GM18508 (cell line): ENCODE results near the gene TIMMDC1.
"Not testable (repeated sequence)": the region's sequence is repeated elsewhere in the genome, so short reads cannot be mapped to it uniquely, and the experiment has no call there.

Experiments
- ATAC-seq: cut with Tn5 transposase; IDR thresholded peaks from one replicate; pipeline ENCODE4 v1.9.1; 2021; ENCODE audit warnings: moderate number of reproducible peaks; ENCODE audit not compliant: insufficient read depth, unreplicated experiment

TIMMDC1 gene

DNA sequence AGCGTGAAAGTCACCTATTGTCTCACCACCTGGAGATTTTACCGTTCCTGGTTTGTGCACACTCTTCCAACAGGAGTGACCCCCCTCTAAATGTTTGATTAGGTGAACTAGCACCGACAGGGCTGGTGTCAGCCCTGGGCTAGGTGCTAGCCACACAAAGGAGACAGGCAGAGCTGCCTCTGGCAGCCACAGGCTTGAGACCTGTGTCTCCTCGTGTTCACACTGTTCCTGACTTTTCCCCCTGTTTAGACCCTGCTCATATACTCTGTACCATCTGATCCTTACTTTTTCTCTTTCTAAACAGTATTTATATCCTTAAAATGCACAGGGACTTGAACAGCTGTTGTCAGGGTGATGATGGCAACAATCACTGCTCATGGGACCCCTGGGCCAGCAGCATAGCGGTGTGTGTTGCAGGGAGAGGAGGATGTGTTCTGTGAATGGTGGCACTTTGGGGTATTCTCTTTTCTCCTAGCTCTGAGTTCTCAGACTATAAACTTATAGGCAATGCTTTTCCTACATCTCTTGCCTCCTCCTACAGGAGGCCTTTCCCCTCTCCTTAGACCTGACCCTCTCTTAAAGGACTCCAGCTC, 55.6 kb downstream of the TIMMDC1 start:
- ATAC-seq = no peak

DNA sequence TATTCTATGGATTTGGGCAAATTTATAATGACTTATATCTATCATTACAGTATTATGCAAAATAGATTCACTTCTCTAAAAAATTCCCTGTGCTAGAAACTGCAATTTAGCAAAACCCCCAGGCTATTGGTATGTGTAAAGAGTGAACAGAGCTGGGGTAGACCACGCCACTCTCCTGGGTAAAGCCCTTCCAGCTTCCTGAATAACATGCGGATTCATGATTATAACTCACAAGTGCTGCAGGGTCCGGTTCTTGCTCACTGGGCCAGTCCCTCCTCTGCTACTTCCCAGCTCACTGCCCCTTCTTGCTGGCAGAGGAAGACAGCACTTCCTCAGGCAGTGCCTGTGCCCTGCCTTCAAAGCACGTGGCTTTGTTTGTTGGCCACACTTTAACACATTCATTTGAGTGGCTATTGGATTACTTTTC, 57.0 kb downstream of the TIMMDC1 start:
- ATAC-seq = no peak

DNA sequence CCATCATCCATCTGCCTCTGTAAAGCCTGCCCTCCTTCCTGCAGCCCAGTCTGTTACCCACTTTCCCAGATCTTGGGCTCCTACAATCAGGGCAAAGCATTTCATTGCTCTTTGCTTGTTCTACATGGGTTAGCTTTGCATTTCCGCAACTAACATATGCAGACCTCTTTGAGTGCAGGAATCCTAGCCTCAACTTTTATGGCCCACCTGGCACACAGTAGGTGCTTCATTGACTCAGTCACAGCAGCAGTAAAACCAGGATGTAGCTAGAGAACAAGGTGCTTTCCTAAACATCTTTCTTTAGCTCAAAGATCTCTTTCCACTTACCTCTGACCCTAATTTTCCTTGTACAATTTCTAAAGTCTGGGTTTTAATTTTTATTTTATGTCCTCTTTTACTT, 57.6 kb downstream of the TIMMDC1 start:
- no peak for ATAC-seq

DNA sequence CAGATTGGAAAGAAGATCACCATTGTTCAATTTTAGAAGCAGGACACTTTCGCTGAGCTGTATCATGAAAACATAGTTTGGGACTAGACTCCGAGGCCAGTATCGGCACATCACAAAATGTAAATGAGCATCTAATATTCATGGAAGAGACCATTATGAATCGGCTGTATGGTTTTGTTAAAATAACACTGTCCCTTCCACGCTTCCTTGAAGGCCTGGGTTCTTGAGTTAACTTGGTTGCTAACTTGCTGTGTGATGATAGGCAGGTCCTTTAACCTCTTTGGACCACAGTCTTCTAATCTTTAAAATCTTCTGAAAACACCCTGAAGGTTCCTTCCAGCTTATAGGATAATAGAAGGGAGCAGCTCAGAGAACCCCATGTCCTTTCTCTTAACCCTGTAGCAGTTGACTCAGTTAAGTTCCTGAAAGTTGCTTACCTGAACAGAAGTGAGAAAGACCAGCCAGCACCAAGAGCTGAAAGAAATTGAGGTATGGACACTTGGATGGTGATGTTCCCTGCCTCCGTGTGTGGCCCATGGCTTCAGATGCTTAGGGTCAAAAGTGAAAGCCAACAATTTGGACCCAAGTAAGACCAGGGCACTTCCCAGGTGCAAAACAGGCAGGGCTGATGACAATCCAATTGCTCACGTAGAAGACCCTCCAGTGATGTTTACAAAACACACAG, 59.0 kb downstream of the TIMMDC1 start:
- no peak for ATAC-seq

DNA sequence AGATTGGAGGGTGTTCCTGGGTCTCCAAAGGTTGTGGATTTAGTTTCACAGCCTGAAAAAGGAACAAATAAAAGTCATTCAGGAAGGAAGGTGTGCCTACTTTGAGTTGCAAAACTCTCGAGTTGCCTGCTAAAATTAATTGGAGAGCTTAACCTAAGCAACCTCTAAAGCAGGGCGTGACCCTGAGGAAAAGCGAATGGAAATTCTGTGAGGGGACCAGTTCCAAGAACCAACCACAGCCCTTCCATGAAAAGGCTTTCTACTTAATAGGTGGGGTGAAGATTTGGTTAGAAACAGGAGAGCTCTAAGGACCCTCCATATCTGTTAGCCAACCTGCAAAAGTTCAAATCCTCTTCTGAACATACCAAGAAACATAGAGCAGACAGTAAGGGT, 59.5 kb downstream of the TIMMDC1 start:
- no peak for ATAC-seq

DNA sequence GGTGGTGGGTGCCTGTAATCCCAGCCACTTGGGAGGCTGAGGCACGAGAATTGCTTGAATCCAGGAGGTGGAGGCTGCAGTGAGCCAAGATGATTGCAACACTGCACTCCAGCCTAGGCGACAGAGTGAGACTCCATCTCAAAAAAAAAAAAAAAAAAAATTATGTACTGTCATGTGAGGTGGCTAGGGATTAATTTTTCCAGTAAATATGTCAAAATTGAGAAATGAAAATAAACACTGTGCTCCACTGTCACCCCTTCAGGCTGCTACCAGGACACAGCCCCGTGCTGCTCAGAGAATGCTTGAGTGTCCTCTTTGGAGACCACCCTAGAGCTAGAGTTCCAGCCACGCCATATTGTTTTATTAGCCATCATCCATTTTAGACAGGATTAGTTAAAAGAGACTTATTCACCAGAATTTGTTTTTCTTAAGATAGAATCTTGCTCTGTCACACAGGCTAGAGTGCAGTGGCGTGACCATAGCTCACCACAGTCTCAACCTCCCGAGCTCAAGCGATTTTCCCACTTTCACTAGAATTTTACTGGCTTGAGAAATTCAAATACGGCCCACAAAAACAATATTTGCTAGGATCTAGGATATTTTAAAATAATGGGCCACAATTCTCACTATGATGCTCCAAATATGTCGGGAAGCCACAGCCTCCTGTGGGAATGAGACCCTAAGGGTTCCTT, 60.4 kb downstream of the TIMMDC1 start:
- no peak for ATAC-seq

DNA sequence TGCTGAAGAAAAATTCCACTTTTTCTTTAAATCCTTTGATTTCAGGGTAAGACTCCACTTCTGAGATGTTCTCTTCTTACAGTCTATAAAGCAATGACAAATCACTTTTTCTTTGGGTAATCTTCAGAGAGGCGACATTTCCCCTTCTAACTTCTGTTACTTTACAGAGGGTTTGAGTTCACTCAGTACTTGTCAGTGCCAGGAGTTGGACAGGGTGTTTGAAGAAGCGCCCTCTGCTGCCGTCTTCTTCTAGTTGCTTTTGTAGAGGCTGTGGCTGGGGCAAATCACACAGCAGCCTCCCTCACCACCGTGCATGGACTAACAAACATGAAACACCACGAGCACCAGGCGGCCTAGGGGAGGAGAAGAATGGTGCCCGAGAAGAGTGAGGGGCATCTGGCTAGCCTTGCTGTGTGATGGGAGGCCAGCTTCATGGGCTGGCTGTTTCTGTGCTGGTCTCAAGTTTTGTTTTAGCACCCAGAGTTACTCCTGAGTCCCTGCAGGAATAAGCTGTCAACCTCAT, 61.2 kb downstream of the TIMMDC1 start, which contains the start of gene CD80:
Gene CD80 (minus strand): TSS at position 174 of the 523 bp plus-strand sequence. CDS start 1,886 bp downstream, outside the sequence.
- peak; percentile 28 for ATAC-seq

DNA sequence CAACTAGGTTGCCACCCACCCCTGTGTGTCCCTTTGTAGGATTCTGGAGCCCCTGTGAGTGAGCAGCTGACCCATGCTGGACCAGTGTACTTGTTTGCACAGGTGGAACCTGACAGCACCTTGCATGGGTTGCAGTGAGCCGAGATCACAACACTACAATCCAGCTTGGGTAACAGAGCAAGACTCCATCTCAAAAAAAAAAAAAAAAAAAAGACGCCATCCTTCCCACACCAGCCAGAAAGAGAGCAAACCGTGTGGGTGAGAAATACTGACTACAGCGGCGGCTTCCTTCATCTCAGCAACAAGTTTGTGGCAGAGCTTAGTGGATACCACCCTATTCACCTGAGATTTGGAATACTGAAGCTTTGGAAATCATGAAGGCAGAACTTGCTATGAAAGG, 61.8 kb downstream of the TIMMDC1 start:
- ATAC-seq = no peak

DNA sequence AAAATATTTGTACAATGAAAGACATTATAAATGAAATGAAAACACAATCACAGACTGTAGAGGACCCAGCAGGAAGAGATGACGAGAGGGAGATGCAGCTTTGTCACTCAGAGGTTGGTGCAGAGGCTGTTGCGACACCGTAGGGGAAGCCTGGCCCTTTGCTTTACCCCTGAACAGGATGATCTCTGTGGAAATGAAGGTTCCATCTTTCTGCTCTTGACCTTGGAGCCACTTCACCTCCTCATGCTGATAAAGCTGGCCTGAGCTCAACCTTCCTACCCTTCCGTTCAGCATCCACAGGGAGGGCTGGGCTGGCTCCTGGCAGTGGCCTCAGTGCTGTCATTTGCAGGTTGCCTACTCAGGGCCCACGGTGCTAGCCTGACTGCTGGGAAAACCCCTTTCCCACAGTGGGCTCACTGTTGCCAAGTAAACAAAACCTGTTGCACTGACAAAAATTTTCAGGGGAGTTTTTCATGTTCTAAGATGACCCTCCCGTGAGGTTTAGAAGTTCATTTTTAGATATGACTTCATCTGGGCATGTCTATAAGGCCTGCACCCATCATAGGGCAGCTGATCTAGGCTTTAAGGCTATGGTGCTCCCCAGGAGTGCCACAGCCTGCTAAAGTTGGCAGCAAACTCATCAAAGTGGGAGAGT, 64.1 kb downstream of the TIMMDC1 start:
- peak; percentile 71 for ATAC-seq

DNA sequence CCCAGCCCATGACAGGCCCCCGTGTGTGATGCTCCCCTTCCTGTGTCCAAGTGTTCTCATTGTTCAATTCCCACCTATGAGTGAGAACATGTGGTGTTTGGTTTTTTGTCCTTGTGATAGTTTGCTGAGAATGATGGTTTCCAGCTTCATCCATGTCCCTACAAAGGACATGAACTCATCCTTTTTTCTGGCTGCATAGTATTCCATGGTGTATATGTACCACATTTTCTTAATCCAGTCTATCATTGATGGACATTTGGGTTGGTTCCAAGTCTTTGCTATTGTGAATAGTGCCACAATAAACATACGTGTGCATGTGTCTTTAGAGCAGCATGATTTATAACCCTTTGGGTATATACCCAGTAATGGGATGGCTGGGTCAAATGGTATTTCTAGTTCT, 65.0 kb downstream of the TIMMDC1 start:
- ATAC-seq = not testable (repeated sequence)

DNA sequence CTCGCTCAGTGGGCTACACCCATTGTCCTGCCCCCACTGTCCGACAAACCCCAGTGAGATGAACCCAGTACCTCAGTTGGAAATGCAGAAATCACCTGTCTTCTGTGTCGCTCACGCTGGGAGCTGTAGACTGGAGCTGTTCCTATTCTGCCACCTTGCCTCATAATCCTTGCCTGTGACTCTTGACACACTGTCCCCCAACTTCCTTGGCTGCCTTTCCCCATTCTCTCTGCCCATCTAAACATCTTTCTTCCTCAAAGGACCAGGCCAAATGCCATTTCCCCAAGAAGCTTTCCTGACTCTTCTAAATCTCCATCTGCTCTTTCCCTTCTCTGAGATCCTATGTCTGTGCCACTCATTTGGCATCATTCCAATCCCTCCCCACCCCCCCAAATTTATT, 70.8 kb downstream of the TIMMDC1 start:
- no peak for ATAC-seq

DNA sequence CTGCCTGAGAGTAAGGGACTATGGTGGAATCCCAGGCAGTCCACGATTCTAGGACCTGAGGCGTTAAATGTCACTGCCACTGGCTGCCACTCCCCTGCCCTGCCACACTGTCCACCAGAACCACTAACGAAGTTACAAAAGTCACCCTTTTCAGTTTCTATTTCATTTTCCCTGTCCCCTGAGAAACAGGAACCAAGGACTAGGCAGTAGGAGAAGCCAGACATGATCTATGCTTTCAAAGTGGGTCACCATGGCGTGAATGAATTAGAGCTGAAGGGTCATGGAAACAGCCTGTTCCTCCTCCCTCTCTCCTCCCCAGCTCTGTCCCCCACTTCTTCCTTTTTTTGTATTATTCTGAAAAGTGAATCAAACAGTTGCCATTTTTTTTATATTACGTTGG, 71.9 kb downstream of the TIMMDC1 start:
- no peak for ATAC-seq

DNA sequence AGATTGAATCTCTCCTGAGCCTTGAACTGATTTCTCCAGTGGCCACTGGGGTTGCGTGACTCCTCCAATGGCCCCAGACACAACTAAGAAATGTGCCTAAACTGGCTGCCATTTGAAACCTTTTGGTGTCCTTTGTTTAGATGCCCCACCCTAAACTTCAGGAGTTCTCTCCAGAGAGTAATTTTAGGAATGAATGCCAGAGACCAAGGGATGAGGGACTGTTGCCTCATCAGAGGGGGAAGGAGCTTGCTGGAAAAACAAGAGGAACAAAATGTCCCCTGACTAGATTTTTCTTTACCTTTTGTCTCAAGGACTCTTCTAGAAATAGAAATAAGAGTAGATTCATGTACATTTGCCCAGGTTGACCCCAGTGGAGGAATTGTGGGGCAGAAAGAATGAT, 72.9 kb downstream of the TIMMDC1 start:
- no peak for ATAC-seq

DNA sequence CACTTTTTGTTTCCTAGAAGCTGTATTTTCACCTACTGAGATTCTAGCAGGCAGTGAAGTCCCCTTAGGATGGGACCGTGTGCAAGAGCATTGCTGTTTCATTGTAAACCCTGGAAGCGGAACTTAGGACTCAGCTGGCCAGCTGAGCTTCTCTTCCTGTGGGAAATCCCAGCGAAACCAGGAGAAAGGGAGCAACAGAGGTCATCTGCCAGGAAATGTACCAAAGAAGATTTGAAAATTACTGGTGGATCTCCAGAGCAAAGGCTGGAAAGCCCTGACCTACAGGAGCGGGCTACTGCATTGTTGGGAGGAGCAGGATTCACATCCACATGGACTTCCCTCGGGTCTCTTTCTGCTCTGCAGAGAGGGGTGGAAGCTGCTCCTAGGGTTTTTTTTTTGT, 73.3 kb downstream of the TIMMDC1 start:
- no peak for ATAC-seq
